Stimulated activated CD8-positive, alpha-beta memory T cell treated with anti-CD3 and anti-CD28 coated beads, Interleukin-7, amount 100 ng/mL, for 24 hours (primary cell): ENCODE results near the gene ZNF595.
"Not testable (repeated sequence)": the region's sequence is repeated elsewhere in the genome, so short reads cannot be mapped to it uniquely, and the experiment has no call there.

Experiments
- DNase-seq: peaks from one replicate; pipeline ENCODE4 v3.0.0-alpha.2; 2020; ENCODE audit warnings: low read depth

Gene ZNF595

GRCh38 chr4:86559-87324, 33.6 kb downstream of the ZNF595 start:
- DNase-seq: not testable (repeated sequence)

- DNase-seq: no peak
These were observed 45.3 kb downstream of the ZNF595 start for GRCh38 chr4:98386-98785.

GRCh38 chr4:99863-100262, 46.7 kb downstream of the ZNF595 start:
- no peak for DNase-seq

- no peak for DNase-seq
These were observed 53.9 kb downstream of the ZNF595 start for GRCh38 chr4:107083-107443.

- DNase-seq: no peak
These were observed 54.6 kb downstream of the ZNF595 start for GRCh38 chr4:107444-108429.

- DNase-seq: no peak
These were observed 59.6 kb downstream of the ZNF595 start for GRCh38 chr4:112771-113170.

GRCh38 chr4:113732-114131, 60.6 kb downstream of the ZNF595 start:
- no peak for DNase-seq

GRCh38 chr4:114149-114548, 61.0 kb downstream of the ZNF595 start:
- no peak for DNase-seq

- no peak for DNase-seq
These were observed 63.4 kb downstream of the ZNF595 start for GRCh38 chr4:116499-116898.

- DNase-seq: no peak
These were observed 67.5 kb downstream of the ZNF595 start for GRCh38 chr4:120616-121015.

- DNase-seq: no peak
These were observed 68.4 kb downstream of the ZNF595 start for GRCh38 chr4:121408-122084.

- DNase-seq: not testable (repeated sequence)
These were observed 70.8 kb downstream of the ZNF595 start for GRCh38 chr4:123922-124274.

- peak; percentile 80 for DNase-seq
These were observed 71.4 kb downstream of the ZNF595 start, which contains the start of gene ZNF718 for GRCh38 chr4:124275-125081. Gene ZNF718 (plus strand): TSS chr4:124501. CDS start chr4:124671, 170 bp downstream.

GRCh38 chr4:125091-125771, 72.1 kb downstream of the ZNF595 start:
- DNase-seq: no peak

- DNase-seq: no peak
These were observed 72.7 kb downstream of the ZNF595 start for GRCh38 chr4:125833-126232.

GRCh38 chr4:132483-132882, 79.4 kb downstream of the ZNF595 start:
- DNase-seq: no peak
